ENCODE measurements around the gene IQCK.

Gene IQCK

DNA sequence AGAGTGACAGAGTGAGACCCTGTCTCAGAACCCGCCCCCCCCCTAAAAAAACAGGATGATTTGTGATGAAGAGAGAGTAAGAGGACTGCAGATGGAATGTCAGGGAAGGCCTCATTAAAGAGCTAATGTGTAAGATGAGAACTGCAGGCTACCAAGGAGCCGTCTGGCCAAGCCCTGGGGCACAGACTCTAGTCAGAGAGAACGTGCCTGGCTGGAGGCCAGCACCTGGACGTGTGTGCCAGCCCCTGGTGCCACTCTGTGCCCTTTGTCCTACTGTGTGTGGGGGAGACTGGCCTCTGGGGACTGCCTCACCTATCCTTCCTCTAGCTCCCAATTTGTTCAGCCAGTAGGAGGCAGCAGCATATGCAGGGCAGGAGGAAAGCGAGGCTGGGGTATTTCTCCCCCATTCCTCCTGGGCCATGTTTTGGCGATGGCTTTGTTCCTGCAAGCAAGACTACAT, 37.2 kb upstream of the IQCK start:
- Histone ChIP-seq H3K36me3 (peaks cover 54% of the 10 kb centered on the region), H3K9me3 (no peaks in the 10 kb centered on the region), H3K4me1 (ENCODE audit: control insufficient read depth in 1 of 2, insufficient read depth in 1 of 2, low read depth in 1 of 2, low read length in 1 of 2) (no peaks in the 10 kb centered on the region), H3K4me3 (ENCODE audit: low read depth in 1 of 2, low read length in 1 of 2) (no peak overlapping the region), H3K27ac (no peak overlapping the region), H3K27me3 (no peaks in the 10 kb centered on the region)
- TF ChIP-seq, protein P1, sequence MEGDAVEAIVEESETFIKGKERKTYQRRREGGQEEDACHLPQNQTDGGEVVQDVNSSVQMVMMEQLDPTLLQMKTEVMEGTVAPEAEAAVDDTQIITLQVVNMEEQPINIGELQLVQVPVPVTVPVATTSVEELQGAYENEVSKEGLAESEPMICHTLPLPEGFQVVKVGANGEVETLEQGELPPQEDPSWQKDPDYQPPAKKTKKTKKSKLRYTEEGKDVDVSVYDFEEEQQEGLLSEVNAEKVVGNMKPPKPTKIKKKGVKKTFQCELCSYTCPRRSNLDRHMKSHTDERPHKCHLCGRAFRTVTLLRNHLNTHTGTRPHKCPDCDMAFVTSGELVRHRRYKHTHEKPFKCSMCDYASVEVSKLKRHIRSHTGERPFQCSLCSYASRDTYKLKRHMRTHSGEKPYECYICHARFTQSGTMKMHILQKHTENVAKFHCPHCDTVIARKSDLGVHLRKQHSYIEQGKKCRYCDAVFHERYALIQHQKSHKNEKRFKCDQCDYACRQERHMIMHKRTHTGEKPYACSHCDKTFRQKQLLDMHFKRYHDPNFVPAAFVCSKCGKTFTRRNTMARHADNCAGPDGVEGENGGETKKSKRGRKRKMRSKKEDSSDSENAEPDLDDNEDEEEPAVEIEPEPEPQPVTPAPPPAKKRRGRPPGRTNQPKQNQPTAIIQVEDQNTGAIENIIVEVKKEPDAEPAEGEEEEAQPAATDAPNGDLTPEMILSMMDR (IDR thresholded peaks at IDR 0.05): no peak

DNA sequence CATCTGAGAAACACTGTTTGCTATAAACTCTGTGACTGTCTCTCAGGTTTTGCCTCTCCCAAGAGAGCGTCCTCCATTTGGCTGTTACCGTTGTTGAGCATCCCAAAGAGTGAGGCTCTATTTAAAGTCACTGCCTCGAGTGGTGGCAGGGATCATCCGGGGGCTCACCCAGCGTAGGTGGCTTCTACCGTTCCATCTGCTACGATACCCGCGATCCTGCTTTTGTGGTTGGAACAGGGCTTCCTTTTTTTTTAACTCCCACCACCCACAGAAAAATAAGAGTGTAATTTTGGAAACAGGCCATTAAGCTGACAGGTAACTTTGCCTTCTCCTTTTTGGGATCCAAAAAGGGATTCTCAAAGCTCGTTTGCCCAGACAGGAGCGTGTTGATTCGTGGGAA, 36.4 kb upstream of the IQCK start:
- H3K27me3 ChIP-seq: no peaks in the 10 kb centered on the region
- H3K9me3 ChIP-seq: no peaks in the 10 kb centered on the region
- no peak overlapping the region for H3K27ac ChIP-seq
- TF ChIP-seq, protein P1 (IDR thresholded peaks at IDR 0.05): no peak
- no peak overlapping the region for H3K4me3 ChIP-seq (ENCODE audit: low read depth in 1 of 2, low read length in 1 of 2)
- no peaks in the 10 kb centered on the region for H3K4me1 ChIP-seq (ENCODE audit: control insufficient read depth in 1 of 2, insufficient read depth in 1 of 2, low read depth in 1 of 2, low read length in 1 of 2)
- peaks cover 55% of the 10 kb centered on the region for H3K36me3 ChIP-seq

DNA sequence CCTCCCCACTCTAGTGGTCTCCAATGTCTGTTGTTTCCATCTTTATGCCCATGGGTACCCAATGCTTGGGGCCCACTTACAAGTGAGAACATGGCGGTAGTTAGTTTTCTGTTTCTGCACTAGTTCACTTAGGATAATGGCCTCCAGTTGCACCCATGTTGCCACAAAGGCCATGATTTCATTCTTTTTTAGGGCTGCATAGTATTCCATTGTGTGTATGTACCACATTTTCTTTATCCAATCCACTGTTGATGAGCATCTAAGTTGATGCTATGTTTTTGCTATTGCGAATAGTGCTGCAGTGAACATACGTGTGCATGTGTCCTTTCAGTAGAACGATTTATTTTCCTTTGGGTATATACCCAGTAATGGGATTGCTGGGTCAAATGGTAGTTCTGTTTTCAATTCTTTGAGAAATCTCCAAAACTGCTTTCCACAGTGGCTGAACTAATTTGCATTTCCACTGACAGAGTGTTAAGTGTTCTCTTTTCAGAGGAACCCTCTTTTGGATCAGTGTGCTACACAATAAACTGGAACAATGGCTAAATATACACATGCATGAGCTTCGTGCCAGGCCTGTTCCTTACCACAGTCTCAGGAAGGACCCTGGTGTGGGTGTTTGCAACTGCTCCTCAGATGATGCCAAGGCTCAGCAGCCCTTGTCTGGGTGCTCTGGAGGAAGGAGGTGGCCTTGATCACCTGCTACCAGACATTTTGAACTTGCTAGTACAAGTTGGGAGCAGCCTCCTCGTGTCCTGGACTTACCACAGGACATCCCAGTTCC, 34.4 kb upstream of the IQCK start:
- no peaks in the 10 kb centered on the region for H3K9me3 ChIP-seq
- TF ChIP-seq, protein P1 (IDR thresholded peaks at IDR 0.05): no peak
- peaks cover 59% of the 10 kb centered on the region for H3K36me3 ChIP-seq
- H3K27me3 ChIP-seq: no peaks in the 10 kb centered on the region
- no peak overlapping the region for H3K4me3 ChIP-seq (ENCODE audit: low read depth in 1 of 2, low read length in 1 of 2)
- H3K27ac ChIP-seq: no peak overlapping the region
- H3K4me1 ChIP-seq (ENCODE audit: control insufficient read depth in 1 of 2, insufficient read depth in 1 of 2, low read depth in 1 of 2, low read length in 1 of 2): no peaks in the 10 kb centered on the region

DNA sequence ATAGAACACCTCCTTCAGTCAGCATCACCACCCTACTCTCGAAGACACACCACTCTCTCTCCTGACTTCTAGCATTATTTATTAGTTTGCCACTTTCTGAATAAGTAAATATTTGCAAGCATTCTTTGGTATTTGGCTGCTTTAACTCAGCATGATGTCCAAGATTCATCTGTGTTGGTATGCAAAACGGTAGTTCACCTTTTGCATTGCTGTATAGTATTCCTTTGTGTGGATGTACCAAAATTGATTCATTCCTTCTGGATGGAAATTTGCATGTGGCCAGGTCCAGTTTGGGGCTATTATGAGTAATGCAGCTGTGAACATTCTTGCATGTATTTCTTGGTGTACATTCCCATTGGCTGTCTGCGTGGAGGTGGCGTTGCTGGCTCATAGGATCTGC, 32.9 kb upstream of the IQCK start:
- TF ChIP-seq, protein P1 (IDR thresholded peaks at IDR 0.05): no peak
- H3K4me1 ChIP-seq (ENCODE audit: control insufficient read depth in 1 of 2, insufficient read depth in 1 of 2, low read depth in 1 of 2, low read length in 1 of 2): no peaks in the 10 kb centered on the region
- no peak overlapping the region for H3K4me3 ChIP-seq (ENCODE audit: low read depth in 1 of 2, low read length in 1 of 2)
- no peaks in the 10 kb centered on the region for H3K27me3 ChIP-seq
- H3K36me3 ChIP-seq: peaks cover 55% of the 10 kb centered on the region
- H3K9me3 ChIP-seq: no peaks in the 10 kb centered on the region
- no peak overlapping the region for H3K27ac ChIP-seq

DNA sequence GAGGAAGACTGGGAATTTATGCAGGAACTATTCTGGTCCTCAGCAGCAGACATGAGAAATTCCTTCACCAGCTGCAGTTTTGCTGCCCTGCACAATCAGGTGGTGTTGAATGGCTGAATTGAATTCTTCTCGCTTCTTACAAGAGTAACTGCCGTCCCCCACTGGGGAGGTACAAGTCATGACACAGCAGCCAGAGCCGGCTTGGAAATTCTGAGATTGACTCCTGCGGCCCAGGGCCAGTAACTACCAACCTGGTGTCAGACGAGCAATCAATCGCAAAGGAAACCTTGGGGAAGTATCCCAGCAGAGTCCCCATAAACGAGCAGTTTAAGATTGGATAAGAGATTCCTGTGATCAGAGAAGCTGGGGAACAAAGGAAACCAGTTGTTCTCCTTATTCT, 30.8 kb upstream of the IQCK start:
- Histone ChIP-seq H3K9me3 (no peaks in the 10 kb centered on the region), H3K27me3 (no peaks in the 10 kb centered on the region), H3K36me3 (peaks cover 64% of the 10 kb centered on the region), H3K4me3 (ENCODE audit: low read depth in 1 of 2, low read length in 1 of 2) (no peak overlapping the region), H3K27ac (no peak overlapping the region), H3K4me1 (ENCODE audit: control insufficient read depth in 1 of 2, insufficient read depth in 1 of 2, low read depth in 1 of 2, low read length in 1 of 2) (no peaks in the 10 kb centered on the region)
- TF ChIP-seq, protein P1 (IDR thresholded peaks at IDR 0.05): no peak

All from neutrophil (primary cell).